Astrocyte (in vitro differentiated cells and primary cell): ENCODE data around the gene TWNK. TPM values are rescaled to one million over a fixed set of nuclear protein-coding genes. Genes with fewer than 3 reads are reported as not detected.

Source experiments
- DNase-seq: peaks from one replicate; pipeline ENCODE4 v3.0.0-alpha.2; 2010; ENCODE audit warnings: low read depth
- FAIRE-seq: peaks from 2 replicates; lab custom pipeline; 2011; peaks lifted over from hg19 to GRCh38; lab: Jason Lieb, UNC
- H2AFZ ChIP-seq: 2 replicates; pipeline ENCODE4 v1.6.0; 2012; ENCODE audit warnings: low read depth, low read length, inconsistent platforms
- H3K27ac ChIP-seq: 2 replicates; pipeline ENCODE4 v1.5.1; 2011; ENCODE audit warnings: low read depth, low read length, inconsistent platforms
- H3K27me3 ChIP-seq: 2 replicates; pipeline ENCODE4 v1.6.0; 2011; ENCODE audit warnings: low read length, inconsistent platforms; ENCODE audit not compliant: insufficient read depth
- H3K36me3 ChIP-seq: 2 replicates; pipeline ENCODE4 v1.5.1; 2011; ENCODE audit warnings: low read length, inconsistent platforms; ENCODE audit not compliant: insufficient read depth
- H3K4me1 ChIP-seq: 2 replicates; pipeline ENCODE4 v1.5.1; 2011; ENCODE audit warnings: low read length, inconsistent platforms; ENCODE audit not compliant: insufficient read depth
- H3K4me2 ChIP-seq: 2 replicates; pipeline ENCODE4 v1.6.0; 2012; ENCODE audit warnings: low read length, inconsistent platforms
- H3K4me3 ChIP-seq: 2 replicates; pipeline ENCODE4 v1.5.1; 2011; ENCODE audit warnings: low read depth, mild to moderate bottlenecking, low read length, inconsistent platforms; ENCODE audit not compliant: insufficient read depth
- H3K79me2 ChIP-seq: 2 replicates; pipeline ENCODE4 v1.6.0; 2012; ENCODE audit warnings: mild to moderate bottlenecking, low read length, inconsistent platforms; ENCODE audit not compliant: insufficient read depth
- H3K9ac ChIP-seq: 2 replicates; pipeline ENCODE4 v1.6.0; 2012; ENCODE audit warnings: mild to moderate bottlenecking, low read length, inconsistent platforms
- H3K9me3 ChIP-seq: 2 replicates; pipeline ENCODE4 v1.5.1; 2012; ENCODE audit warnings: low read depth, mild to moderate bottlenecking, low read length, inconsistent platforms; ENCODE audit not compliant: insufficient read depth
- H4K20me1 ChIP-seq: 2 replicates; pipeline ENCODE4 v1.6.0; 2012; ENCODE audit warnings: low read length, inconsistent platforms; ENCODE audit not compliant: insufficient read depth
- H3K27ac Mint-ChIP-seq: one replicate; pipeline ENCODE4 v1.8.0; 2021; ENCODE audit warnings: mild to moderate bottlenecking, mixed read lengths; ENCODE audit not compliant: unreplicated experiment
- H3K27me3 Mint-ChIP-seq: one replicate; pipeline ENCODE4 v1.8.0; 2021; ENCODE audit warnings: low read depth, mixed read lengths; ENCODE audit not compliant: unreplicated experiment
- H3K36me3 Mint-ChIP-seq: one replicate; pipeline ENCODE4 v1.8.0; 2021; ENCODE audit warnings: low read depth, mixed read lengths; ENCODE audit not compliant: unreplicated experiment
- H3K4me1 Mint-ChIP-seq: one replicate; pipeline ENCODE4 v1.8.0; 2021; ENCODE audit warnings: low read depth, mixed read lengths; ENCODE audit not compliant: unreplicated experiment
- H3K4me3 Mint-ChIP-seq: one replicate; pipeline ENCODE4 v1.8.0; 2021; ENCODE audit warnings: mild to moderate bottlenecking, moderate library complexity, mixed read lengths; ENCODE audit not compliant: unreplicated experiment
- H3K9me3 Mint-ChIP-seq: one replicate; pipeline ENCODE4 v1.8.0; 2021; ENCODE audit warnings: mild to moderate bottlenecking, mixed read lengths; ENCODE audit not compliant: unreplicated experiment
- CTCF ChIP-seq: IDR thresholded peaks from 2 replicates; pipeline ENCODE4 v1.5.1; 2011; ENCODE audit warnings: low read depth, mild to moderate bottlenecking, inconsistent platforms, low read length, moderate library complexity; ENCODE audit not compliant: insufficient read depth
- EZH2 ChIP-seq: IDR thresholded peaks from 2 replicates; pipeline ENCODE4 v1.6.1; 2012; ENCODE audit warnings: mild to moderate bottlenecking, low read length, inconsistent platforms; ENCODE audit not compliant: insufficient read depth
- total RNA-seq: library from RNA; stranded (reverse); gene quantifications from 2 replicates; pipeline ENCODE4 v1.2.1, GENCODE V29; 2021

Gene TWNK
- total RNA-seq, 1 donor from 2014 or later: 12.9 TPM

DNA sequence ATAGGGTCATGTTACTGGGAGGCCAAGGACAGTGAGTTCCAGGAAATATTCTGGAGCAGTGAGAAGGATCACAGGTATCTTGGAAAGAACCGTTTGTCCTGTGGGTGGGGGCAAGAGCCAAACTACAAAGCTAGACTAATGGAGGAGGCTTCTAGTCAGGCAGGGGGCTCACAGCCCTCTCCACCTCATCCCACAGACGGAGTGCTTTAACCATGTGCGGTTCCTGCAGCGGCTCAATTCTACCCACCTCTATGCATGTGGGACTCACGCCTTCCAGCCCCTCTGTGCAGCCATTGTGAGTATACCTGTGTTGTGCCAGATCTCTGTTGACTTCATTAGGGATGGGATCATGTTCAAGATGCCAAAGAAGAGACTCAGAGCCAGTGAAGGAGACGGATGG, 9.9 kb upstream of the TWNK start:
- TF ChIP-seq EZH2: no peak
- Mint-ChIP-seq H3K4me3 (no peak overlapping the region), H3K9me3 (no peaks in the 10 kb centered on the region), H3K27ac (no peak overlapping the region), H3K36me3 (peaks cover 18% of the 10 kb centered on the region), H3K27me3 (no peaks in the 10 kb centered on the region), H3K4me1 (no peaks in the 10 kb centered on the region)
- no peak overlapping the region for H3K27ac ChIP-seq
- no peak overlapping the region for H3K9ac ChIP-seq
- H4K20me1 ChIP-seq: no peaks in the 10 kb centered on the region
- no peaks in the 10 kb centered on the region for H3K27me3 ChIP-seq
- no peak overlapping the region for H3K4me2 ChIP-seq
- H3K4me1 ChIP-seq: no peaks in the 10 kb centered on the region
- H3K4me3 ChIP-seq: no peak overlapping the region
- no peaks in the 10 kb centered on the region for H3K9me3 ChIP-seq
- H2AFZ ChIP-seq: no peak overlapping the region
- DNase-seq (no peak), FAIRE-seq (no peak)
- H3K79me2 ChIP-seq: no peaks in the 10 kb centered on the region
- no peaks in the 10 kb centered on the region for H3K36me3 ChIP-seq

- DNase-seq (no peak), FAIRE-seq (no peak)
- H3K27ac Mint-ChIP-seq: no peak overlapping the region
- no peaks in the 10 kb centered on the region for H3K9me3 Mint-ChIP-seq
- H2AFZ ChIP-seq: no peak overlapping the region
- H3K27ac ChIP-seq: no peak overlapping the region
- H3K9ac ChIP-seq: no peak overlapping the region
- no peak overlapping the region for H3K4me3 ChIP-seq
- H3K36me3 Mint-ChIP-seq: peaks cover 18% of the 10 kb centered on the region
- no peaks in the 10 kb centered on the region for H3K9me3 ChIP-seq
- no peaks in the 10 kb centered on the region for H3K27me3 ChIP-seq
- H3K4me1 Mint-ChIP-seq: no peaks in the 10 kb centered on the region
- no peaks in the 10 kb centered on the region for H3K27me3 Mint-ChIP-seq
- no peaks in the 10 kb centered on the region for H3K4me1 ChIP-seq
- H3K4me3 Mint-ChIP-seq: no peak overlapping the region
- H3K79me2 ChIP-seq: no peaks in the 10 kb centered on the region
- H3K4me2 ChIP-seq: no peak overlapping the region
- H4K20me1 ChIP-seq: no peaks in the 10 kb centered on the region
- peaks cover 2% of the 10 kb centered on the region for H3K36me3 ChIP-seq
- TF ChIP-seq EZH2 (no peak), CTCF (no peak)
Measured at GRCh38 chr10:100978121-100978900, 9.0 kb upstream of the TWNK start.

GRCh38 chr10:100978901-100979195, 8.5 kb upstream of the TWNK start:
- Mint-ChIP-seq H3K27ac (no peak overlapping the region), H3K36me3 (peaks cover 18% of the 10 kb centered on the region), H3K27me3 (no peaks in the 10 kb centered on the region), H3K4me1 (no peaks in the 10 kb centered on the region), H3K9me3 (no peaks in the 10 kb centered on the region), H3K4me3 (no peak overlapping the region)
- no peak for TF ChIP-seq EZH2
- Histone ChIP-seq H3K4me3 (no peak overlapping the region), H3K27me3 (no peaks in the 10 kb centered on the region), H3K79me2 (no peaks in the 10 kb centered on the region), H3K9me3 (no peaks in the 10 kb centered on the region), H3K36me3 (peaks cover 2% of the 10 kb centered on the region), H3K9ac (no peak overlapping the region), H3K4me2 (no peak overlapping the region), H2AFZ (no peak overlapping the region), H4K20me1 (no peaks in the 10 kb centered on the region), H3K4me1 (no peaks in the 10 kb centered on the region), H3K27ac (no peak overlapping the region)
- DNase-seq (no peak), FAIRE-seq (no peak)
